ENCODE data around the gene DHX35. TPM values are rescaled to one million over a fixed set of nuclear protein-coding genes. Genes with fewer than 3 reads are reported as not detected.

The DHX35 gene
- total and polyA plus RNA-seq, 2 experiments from 2014 or later, result 8.3 to 25.9 TPM

DNA sequence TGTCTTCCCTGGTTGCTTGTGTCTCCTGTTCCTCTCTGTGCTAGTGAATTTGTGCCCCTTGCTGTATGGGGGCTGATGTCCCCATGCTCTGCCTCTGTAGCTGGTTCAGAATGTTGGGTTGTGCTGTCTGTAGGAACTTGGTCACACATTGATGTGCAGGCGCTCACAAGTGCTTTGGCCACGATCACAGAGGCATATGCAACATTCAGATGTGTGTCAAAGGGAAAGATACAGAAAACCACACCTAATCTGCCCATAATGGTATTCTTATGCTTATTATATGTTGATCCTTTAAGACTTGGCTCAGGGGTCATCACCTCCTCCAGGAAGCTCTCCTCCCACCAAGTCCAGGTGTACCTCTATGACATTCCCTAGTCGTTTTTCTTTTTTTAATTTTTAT is 17.1 kb upstream of the DHX35 start (continued):
- TF ChIP-seq, protein P1, sequence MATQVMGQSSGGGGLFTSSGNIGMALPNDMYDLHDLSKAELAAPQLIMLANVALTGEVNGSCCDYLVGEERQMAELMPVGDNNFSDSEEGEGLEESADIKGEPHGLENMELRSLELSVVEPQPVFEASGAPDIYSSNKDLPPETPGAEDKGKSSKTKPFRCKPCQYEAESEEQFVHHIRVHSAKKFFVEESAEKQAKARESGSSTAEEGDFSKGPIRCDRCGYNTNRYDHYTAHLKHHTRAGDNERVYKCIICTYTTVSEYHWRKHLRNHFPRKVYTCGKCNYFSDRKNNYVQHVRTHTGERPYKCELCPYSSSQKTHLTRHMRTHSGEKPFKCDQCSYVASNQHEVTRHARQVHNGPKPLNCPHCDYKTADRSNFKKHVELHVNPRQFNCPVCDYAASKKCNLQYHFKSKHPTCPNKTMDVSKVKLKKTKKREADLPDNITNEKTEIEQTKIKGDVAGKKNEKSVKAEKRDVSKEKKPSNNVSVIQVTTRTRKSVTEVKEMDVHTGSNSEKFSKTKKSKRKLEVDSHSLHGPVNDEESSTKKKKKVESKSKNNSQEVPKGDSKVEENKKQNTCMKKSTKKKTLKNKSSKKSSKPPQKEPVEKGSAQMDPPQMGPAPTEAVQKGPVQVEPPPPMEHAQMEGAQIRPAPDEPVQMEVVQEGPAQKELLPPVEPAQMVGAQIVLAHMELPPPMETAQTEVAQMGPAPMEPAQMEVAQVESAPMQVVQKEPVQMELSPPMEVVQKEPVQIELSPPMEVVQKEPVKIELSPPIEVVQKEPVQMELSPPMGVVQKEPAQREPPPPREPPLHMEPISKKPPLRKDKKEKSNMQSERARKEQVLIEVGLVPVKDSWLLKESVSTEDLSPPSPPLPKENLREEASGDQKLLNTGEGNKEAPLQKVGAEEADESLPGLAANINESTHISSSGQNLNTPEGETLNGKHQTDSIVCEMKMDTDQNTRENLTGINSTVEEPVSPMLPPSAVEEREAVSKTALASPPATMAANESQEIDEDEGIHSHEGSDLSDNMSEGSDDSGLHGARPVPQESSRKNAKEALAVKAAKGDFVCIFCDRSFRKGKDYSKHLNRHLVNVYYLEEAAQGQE (IDR thresholded peaks at IDR 0.05; ENCODE audit: unreplicated experiment), result no peak
- no peak for TF ChIP-seq POLR2AphosphoS5 (IDR thresholded peaks at IDR 0.05; ENCODE audit: low read depth)
- TF ChIP-seq EZH2 (IDR thresholded peaks at IDR 0.05; ENCODE audit: low read depth, unreplicated experiment), result no peak
- TF ChIP-seq NANOG (IDR thresholded peaks at IDR 0.05; ENCODE audit: borderline replicate concordance), result no peak
- TF ChIP-seq JUNB (IDR thresholded peaks at IDR 0.05; ENCODE audit: unreplicated experiment), result no peak
- TF ChIP-seq, protein P2, sequence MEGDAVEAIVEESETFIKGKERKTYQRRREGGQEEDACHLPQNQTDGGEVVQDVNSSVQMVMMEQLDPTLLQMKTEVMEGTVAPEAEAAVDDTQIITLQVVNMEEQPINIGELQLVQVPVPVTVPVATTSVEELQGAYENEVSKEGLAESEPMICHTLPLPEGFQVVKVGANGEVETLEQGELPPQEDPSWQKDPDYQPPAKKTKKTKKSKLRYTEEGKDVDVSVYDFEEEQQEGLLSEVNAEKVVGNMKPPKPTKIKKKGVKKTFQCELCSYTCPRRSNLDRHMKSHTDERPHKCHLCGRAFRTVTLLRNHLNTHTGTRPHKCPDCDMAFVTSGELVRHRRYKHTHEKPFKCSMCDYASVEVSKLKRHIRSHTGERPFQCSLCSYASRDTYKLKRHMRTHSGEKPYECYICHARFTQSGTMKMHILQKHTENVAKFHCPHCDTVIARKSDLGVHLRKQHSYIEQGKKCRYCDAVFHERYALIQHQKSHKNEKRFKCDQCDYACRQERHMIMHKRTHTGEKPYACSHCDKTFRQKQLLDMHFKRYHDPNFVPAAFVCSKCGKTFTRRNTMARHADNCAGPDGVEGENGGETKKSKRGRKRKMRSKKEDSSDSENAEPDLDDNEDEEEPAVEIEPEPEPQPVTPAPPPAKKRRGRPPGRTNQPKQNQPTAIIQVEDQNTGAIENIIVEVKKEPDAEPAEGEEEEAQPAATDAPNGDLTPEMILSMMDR (conservative IDR thresholded peaks at IDR 0.05; ENCODE audit: low read depth in 2 of 2), result no peak
- no peak for TF ChIP-seq ZNF114 (CRISPR knock-in tag; IDR thresholded peaks at IDR 0.05)
- TF ChIP-seq ZNF331 (CRISPR knock-in tag; IDR thresholded peaks at IDR 0.05; ENCODE audit: low read depth), result no peak
- no peak for TF ChIP-seq STAT1 (IDR thresholded peaks at IDR 0.05; ENCODE audit: unreplicated experiment)

DNA sequence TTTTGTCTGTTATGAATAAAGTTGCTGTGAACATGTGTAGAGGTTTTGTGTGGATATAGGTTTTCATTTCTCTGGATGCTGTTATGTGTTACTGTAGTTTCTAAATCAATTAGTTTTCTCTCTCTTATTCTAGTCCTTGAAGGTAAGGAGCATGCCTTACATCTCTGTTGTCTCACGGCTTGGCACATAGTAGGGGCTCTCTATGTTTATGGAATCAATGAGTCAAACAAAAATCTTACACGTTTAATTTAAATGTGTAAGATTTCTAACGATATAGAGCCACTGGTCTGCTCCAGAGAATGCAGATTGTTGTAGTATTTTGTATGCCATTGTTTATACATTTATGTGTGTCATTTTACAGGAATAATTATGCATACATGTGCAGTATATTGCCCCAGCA is 15.3 kb upstream of the DHX35 start:
- no peak for DNase-seq (ENCODE audit: low spot score)
- Mint-ChIP-seq H3K36me3 (ENCODE audit: low read depth) (peaks cover 90% of the 10 kb centered on the region), H3K27me3 (ENCODE audit: insufficient read depth, low read depth, poor library complexity) (no peaks in the 10 kb centered on the region), H3K4me3 (no peak overlapping the region), H3K9me3 (no peaks in the 10 kb centered on the region), H3K4me1 (no peaks in the 10 kb centered on the region), H3K27ac (no peak overlapping the region)
- Histone ChIP-seq H3K9me2 (ENCODE audit: insufficient read depth) (no peaks in the 10 kb centered on the region), H4K20me1 (replicated peaks; ENCODE audit: insufficient read depth) (peaks cover 45% of the 10 kb centered on the region), H3K4me3 (no peak overlapping the region), H3K36me3 (ENCODE audit: insufficient read depth) (peaks cover 52% of the 10 kb centered on the region), H3K4me2 (no peak overlapping the region), H3F3A (replicated peaks; ENCODE audit: low read depth) (0 out of 2 replicates have a peak, but pooled peaks cover 2% of the 10 kb centered on the region), H2AFZ (no peak overlapping the region), H3K27ac (ENCODE audit: low read depth) (no peak overlapping the region), H3K27me3 (ENCODE audit: insufficient read depth) (no peaks in the 10 kb centered on the region), H3K79me2 (replicated peaks; ENCODE audit: insufficient read depth) (peaks cover 40% of the 10 kb centered on the region), H3K4me1 (ENCODE audit: insufficient read depth) (no peaks in the 10 kb centered on the region)
- ATAC-seq, result no peak
- TF ChIP-seq, protein P3, sequence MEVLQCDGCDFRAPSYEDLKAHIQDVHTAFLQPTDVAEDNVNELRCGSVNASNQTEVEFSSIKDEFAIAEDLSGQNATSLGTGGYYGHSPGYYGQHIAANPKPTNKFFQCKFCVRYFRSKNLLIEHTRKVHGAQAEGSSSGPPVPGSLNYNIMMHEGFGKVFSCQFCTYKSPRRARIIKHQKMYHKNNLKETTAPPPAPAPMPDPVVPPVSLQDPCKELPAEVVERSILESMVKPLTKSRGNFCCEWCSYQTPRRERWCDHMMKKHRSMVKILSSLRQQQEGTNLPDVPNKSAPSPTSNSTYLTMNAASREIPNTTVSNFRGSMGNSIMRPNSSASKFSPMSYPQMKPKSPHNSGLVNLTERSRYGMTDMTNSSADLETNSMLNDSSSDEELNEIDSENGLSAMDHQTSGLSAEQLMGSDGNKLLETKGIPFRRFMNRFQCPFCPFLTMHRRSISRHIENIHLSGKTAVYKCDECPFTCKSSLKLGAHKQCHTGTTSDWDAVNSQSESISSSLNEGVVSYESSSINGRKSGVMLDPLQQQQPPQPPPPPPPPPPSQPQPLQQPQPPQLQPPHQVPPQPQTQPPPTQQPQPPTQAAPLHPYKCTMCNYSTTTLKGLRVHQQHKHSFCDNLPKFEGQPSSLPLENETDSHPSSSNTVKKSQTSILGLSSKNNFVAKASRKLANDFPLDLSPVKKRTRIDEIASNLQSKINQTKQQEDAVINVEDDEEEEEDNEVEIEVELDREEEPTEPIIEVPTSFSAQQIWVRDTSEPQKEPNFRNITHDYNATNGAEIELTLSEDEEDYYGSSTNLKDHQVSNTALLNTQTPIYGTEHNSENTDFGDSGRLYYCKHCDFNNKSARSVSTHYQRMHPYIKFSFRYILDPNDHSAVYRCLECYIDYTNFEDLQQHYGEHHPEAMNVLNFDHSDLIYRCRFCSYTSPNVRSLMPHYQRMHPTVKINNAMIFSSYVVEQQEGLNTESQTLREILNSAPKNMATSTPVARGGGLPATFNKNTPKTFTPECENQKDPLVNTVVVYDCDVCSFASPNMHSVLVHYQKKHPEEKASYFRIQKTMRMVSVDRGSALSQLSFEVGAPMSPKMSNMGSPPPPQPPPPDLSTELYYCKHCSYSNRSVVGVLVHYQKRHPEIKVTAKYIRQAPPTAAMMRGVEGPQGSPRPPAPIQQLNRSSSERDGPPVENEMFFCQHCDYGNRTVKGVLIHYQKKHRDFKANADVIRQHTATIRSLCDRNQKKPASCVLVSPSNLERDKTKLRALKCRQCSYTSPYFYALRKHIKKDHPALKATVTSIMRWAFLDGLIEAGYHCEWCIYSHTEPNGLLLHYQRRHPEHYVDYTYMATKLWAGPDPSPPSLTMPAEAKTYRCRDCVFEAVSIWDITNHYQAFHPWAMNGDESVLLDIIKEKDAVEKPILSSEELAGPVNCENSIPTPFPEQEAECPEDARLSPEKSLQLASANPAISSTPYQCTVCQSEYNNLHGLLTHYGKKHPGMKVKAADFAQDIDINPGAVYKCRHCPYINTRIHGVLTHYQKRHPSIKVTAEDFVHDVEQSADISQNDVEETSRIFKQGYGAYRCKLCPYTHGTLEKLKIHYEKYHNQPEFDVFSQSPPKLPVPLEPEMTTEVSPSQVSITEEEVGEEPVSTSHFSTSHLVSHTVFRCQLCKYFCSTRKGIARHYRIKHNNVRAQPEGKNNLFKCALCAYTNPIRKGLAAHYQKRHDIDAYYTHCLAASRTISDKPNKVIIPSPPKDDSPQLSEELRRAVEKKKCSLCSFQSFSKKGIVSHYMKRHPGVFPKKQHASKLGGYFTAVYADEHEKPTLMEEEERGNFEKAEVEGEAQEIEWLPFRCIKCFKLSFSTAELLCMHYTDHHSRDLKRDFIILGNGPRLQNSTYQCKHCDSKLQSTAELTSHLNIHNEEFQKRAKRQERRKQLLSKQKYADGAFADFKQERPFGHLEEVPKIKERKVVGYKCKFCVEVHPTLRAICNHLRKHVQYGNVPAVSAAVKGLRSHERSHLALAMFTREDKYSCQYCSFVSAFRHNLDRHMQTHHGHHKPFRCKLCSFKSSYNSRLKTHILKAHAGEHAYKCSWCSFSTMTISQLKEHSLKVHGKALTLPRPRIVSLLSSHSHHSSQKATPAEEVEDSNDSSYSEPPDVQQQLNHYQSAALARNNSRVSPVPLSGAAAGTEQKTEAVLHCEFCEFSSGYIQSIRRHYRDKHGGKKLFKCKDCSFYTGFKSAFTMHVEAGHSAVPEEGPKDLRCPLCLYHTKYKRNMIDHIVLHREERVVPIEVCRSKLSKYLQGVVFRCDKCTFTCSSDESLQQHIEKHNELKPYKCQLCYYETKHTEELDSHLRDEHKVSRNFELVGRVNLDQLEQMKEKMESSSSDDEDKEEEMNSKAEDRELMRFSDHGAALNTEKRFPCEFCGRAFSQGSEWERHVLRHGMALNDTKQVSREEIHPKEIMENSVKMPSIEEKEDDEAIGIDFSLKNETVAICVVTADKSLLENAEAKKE (CRISPR knock-in tag; IDR thresholded peaks at IDR 0.05), result no peak
- TF ChIP-seq, protein P2 (conservative IDR thresholded peaks at IDR 0.05; ENCODE audit: low read depth in 2 of 2), result no peak
- TF ChIP-seq POLR2AphosphoS5 (IDR thresholded peaks at IDR 0.05; ENCODE audit: low read depth) (no peak), JUNB (IDR thresholded peaks at IDR 0.05; ENCODE audit: unreplicated experiment) (no peak), EZH2 (IDR thresholded peaks at IDR 0.05; ENCODE audit: low read depth, unreplicated experiment) (no peak), ZNF114 (CRISPR knock-in tag; IDR thresholded peaks at IDR 0.05) (no peak)
